Omental fat pad (tissue), 4 donors: ENCODE data around the gene P2RY2. TPM values are rescaled to one million over a fixed set of nuclear protein-coding genes. Genes with fewer than 3 reads are reported as not detected.

Experiments used
- ATAC-seq: fragments of 150-250 bp; one replicate; pipeline ENCODE4 v1.9.1; 2016; ENCODE audit warnings: mild to moderate bottlenecking, moderate library complexity; ENCODE audit not compliant: low FRiP score
- DNase-seq: peaks from one replicate; pipeline ENCODE4 v3.0.0-alpha.2; 2019; ENCODE audit warnings: low spot score
- total RNA-seq, 4 donors: library from RNA; depleted of rRNA; stranded (reverse); fragments of >200 nt; gene quantifications; one replicate each; pipeline ENCODE4 v1.1.0, GENCODE V29; 2016
- TF ChIP-seq, protein P1 (sequence below), 3 donors: fragments of 450-650 bp; IDR thresholded peaks; one replicate each; pipeline ENCODE4 v1.5.1; 2016 to 2017; ENCODE audit warnings: antibody characterized with exemption in 3 of 3, mild to moderate bottlenecking in 3 of 3, moderate library complexity in 2 of 3

Gene P2RY2
- total RNA-seq, 4 donors from 2014 or later = 0.47 to 1.1 (median 0.64) TPM

DNA sequence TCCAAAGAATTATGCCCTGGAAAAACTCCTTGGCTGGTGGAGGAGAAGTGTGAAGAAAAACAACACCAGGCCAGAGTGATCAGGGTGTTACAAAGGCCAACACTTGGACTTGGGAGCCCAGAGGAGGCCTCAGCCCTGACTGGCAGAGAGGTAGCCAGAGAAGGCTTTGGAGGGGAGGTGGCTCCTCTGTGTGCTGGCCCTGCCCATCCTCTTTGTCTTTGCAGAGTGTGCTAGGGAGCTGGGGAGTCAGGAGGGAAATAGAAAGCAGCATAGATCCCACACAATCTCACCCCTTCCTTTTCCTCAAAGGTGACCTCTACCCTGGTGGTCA lies 42.0 kb downstream of the P2RY2 start:
- ATAC-seq (no peak), DNase-seq (no peak)
- TF ChIP-seq, protein P1, sequence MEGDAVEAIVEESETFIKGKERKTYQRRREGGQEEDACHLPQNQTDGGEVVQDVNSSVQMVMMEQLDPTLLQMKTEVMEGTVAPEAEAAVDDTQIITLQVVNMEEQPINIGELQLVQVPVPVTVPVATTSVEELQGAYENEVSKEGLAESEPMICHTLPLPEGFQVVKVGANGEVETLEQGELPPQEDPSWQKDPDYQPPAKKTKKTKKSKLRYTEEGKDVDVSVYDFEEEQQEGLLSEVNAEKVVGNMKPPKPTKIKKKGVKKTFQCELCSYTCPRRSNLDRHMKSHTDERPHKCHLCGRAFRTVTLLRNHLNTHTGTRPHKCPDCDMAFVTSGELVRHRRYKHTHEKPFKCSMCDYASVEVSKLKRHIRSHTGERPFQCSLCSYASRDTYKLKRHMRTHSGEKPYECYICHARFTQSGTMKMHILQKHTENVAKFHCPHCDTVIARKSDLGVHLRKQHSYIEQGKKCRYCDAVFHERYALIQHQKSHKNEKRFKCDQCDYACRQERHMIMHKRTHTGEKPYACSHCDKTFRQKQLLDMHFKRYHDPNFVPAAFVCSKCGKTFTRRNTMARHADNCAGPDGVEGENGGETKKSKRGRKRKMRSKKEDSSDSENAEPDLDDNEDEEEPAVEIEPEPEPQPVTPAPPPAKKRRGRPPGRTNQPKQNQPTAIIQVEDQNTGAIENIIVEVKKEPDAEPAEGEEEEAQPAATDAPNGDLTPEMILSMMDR (IDR thresholded peaks at IDR 0.05) = no peak

DNA sequence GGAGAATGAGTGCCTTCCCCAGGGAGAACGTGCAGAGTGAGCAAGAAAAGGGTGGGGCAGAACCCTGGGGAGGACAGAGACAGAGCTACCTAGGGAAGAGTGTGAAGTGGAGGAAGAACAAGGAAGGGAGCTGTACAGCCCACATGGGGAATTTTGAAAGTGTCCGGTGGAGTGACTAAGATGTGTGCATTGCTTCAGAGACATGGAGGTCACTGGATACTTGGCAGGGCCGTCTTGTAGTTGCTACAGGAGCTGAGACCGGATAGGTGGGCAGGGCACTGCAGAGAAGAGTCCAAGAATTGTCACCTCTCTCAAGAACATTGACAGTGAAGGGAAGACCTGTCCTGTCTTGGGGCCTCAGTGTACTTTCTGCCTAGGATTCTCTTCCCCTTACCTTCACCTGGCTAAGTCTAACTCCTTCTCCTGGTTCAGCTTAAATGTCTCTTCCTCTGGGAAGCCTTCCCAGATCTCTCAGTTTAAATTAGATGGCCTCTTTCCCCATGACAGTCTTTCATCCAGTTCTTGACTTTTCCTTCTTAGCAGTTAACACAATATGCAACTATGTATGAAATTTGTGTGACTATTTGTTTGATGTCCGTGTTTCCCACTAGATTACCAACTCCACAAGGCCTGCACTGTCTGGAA lies 44.9 kb downstream of the P2RY2 start:
- TF ChIP-seq, protein P1 (IDR thresholded peaks at IDR 0.05) = no peak
- ATAC-seq (no peak), DNase-seq (no peak)

DNA sequence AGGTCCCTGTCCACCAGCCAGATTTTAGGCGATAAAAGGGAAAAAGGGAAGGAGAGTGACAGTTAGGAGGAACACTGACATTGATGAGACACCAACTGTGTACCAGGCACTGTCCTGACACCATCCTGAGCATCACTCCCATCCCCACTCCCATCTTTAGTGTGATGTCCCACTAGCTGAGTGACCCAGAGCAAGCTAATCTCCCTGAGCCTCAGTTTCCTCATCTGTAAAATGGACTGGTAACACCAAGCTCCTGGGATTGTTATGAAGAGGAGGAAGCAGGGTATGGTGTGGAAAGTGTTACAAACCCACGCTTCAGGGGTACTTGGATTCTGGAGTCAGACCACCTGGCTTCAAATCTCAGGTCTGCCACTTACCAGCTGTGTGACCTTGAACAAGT lies 45.6 kb downstream of the P2RY2 start:
- DNase-seq = no peak
- TF ChIP-seq, protein P1 (IDR thresholded peaks at IDR 0.05) = no peak
- no peak for ATAC-seq

DNA sequence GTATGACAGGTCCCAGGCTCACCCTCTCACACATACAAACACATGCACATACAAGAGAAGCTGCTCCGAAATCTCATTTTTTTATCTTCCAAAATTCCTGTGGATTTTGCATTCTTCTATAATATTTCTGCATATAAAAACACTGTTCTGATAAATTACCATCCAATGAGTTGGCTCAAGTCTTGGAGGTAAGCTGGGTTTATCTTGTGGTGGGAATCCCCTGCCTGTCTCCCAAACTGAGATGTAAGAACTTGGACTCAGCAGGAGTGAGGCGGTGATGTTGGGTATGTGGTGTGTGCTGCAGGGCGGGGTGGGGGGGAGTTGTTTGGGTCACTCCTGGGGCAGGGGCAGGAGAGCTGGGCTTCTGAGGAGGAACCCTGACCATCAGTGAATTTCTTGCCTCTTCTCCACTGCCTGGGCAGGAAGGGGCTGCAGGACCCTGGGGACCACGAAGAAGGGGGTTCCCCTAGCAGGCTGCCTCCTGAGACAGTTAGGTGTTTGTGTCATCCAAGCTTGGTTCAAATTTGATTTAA lies 47.3 kb downstream of the P2RY2 start:
- no peak for DNase-seq
- no peak for ATAC-seq
- TF ChIP-seq, protein P1 (IDR thresholded peaks at IDR 0.05) = no peak

DNA sequence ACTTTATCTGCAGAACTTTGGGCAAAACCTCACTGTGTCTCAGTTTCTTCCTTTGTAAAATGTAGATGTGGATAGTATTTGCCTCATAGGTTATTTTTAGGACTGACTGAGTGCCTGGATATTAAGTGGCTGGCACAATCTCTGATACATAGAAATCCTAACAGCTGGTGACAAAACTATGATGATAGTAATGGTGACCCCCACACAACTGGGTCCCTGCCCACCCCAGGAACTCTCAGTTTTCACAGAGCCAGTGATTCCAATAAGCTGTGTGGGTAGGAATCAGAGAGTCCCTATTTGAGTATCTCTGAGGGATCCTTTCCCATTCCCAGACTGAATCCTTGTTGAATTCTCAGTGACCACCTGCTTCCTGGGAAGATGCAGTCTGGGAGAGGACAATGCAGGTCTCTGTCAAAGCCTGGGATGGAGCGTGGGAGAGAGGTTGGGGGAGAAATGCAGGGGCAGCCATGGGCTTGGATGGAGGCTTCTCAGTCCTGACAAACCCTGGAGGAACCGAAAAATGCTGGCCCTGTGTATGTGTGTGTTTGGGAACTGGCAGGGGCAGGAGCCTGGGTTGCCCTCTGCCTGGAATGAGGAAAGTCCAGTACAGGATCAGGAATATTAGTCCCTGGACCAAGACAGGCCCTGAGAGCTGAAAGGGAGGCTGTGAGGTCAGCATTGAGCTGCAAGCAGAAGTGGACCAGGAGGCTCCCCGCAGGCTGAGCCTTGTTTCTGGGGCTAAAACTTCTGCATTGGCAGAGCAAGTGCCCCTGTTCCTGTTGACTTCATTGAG lies 48.0 kb downstream of the P2RY2 start:
- DNase-seq = no peak
- TF ChIP-seq, protein P1 (IDR thresholded peaks at IDR 0.05) = no peak
- ATAC-seq = no peak

DNA sequence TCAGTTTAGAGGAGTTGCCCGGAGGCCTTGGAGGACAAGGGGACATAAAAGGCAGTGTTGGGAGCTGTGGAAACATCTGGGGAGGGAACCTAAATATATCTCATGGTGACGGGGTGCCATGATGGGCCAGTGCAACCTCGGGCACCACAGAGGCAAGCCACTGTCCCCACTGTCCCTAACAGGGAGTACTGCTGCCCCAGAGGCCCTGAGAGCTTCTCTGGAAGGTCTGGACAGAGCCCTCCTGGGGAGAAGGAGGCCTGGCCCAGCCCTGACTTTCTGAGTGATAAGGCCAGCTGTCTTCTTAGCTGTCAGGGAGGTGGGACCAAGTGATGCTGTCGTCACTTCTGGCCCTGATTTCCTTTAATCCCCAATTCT lies 48.6 kb downstream of the P2RY2 start:
- TF ChIP-seq, protein P1 (IDR thresholded peaks at IDR 0.05) = no peak
- no peak for ATAC-seq
- no peak for DNase-seq
